Nephron (organoid): ENCODE measurements around the gene RPL29.

Source experiments
- H3K27ac Mint-ChIP-seq, 3 experiments: 2 replicates each; pipeline ENCODE4 v1.8.0; 2020; ENCODE audit warnings: mixed read lengths in 3 of 3, mild to moderate bottlenecking in 2 of 3, moderate library complexity in 1 of 3
- H3K27me3 Mint-ChIP-seq: 2 replicates; pipeline ENCODE4 v1.8.0; 2021; ENCODE audit warnings: low read depth, mild to moderate bottlenecking, moderate library complexity, mixed read lengths
- H3K36me3 Mint-ChIP-seq: 2 replicates; pipeline ENCODE4 v1.8.0; 2020; ENCODE audit warnings: low read depth, mixed read lengths
- H3K4me1 Mint-ChIP-seq: 2 replicates; pipeline ENCODE4 v1.8.0; 2020; ENCODE audit warnings: mixed read lengths
- H3K4me3 Mint-ChIP-seq, 3 experiments: 2 replicates each; pipeline ENCODE4 v1.8.0; 2020; ENCODE audit warnings: mild to moderate bottlenecking in 3 of 3, mixed read lengths in 3 of 3, moderate library complexity in 2 of 3
- H3K9me3 Mint-ChIP-seq: 2 replicates; pipeline ENCODE4 v1.8.0; 2020; ENCODE audit warnings: mixed read lengths
- TF ChIP-seq, protein P1 (sequence below), 3 experiments: fragments of 200-600 bp; sonication (generic); IDR thresholded peaks; one replicate each; pipeline ENCODE4 v1.5.0; 2021; ENCODE audit warnings: antibody characterized with exemption in 3 of 3; ENCODE audit not compliant: unreplicated experiment in 3 of 3

The RPL29 gene

DNA sequence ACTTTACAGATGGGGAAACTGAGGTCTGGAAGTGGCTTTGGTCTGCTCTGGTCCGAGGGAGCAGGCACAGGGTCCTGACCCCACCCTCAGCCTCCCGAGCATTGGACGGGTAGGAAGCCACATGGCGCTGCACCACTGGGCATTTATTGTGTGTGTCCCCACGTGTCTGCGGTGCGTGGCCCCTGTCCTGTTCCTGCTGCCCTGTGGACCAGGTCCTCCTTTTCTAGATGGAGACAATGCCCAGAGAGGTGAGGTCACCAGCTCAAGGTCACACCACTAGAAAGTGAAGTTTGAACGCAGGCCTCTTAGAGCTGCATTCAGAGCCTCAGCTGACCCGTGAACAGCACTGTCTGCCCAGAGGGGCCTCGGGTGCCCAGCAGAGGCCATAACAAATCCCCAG is 33.8 kb upstream of the RPL29 start:
- Mint-ChIP-seq H3K36me3 (no peaks in the 10 kb centered on the region), H3K4me1 (peaks cover 47% of the 10 kb centered on the region), H3K9me3 (no peaks in the 10 kb centered on the region), H3K4me3 (no peak overlapping the region), H3K27ac (no peak overlapping the region), H3K27me3 (peaks cover 7% of the 10 kb centered on the region)
- TF ChIP-seq, protein P1, sequence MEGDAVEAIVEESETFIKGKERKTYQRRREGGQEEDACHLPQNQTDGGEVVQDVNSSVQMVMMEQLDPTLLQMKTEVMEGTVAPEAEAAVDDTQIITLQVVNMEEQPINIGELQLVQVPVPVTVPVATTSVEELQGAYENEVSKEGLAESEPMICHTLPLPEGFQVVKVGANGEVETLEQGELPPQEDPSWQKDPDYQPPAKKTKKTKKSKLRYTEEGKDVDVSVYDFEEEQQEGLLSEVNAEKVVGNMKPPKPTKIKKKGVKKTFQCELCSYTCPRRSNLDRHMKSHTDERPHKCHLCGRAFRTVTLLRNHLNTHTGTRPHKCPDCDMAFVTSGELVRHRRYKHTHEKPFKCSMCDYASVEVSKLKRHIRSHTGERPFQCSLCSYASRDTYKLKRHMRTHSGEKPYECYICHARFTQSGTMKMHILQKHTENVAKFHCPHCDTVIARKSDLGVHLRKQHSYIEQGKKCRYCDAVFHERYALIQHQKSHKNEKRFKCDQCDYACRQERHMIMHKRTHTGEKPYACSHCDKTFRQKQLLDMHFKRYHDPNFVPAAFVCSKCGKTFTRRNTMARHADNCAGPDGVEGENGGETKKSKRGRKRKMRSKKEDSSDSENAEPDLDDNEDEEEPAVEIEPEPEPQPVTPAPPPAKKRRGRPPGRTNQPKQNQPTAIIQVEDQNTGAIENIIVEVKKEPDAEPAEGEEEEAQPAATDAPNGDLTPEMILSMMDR (IDR thresholded peaks at IDR 0.05; ENCODE audit: unreplicated experiment in 3 of 3) = no peak

DNA sequence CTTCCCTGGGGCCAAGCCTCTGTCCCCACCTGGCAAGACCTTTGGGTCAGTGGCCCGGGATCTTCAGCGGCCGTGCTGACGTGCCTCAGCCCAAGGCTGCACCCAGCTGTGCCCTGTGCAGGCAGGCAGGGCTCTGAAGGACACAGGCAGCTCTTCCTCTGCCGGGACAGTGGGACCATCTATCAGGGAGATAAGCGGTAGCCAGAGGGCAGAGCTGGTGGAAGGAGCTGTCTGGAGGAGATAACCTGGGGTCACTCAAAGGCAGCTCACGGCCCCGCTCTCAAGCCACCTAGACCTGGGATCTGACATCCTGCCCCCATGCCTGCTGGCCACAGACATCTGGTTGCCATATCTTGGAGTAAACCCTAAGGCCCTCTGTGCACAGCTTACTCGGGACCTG is 33.4 kb upstream of the RPL29 start:
- no peak overlapping the region for H3K27ac Mint-ChIP-seq
- H3K9me3 Mint-ChIP-seq = no peaks in the 10 kb centered on the region
- H3K27me3 Mint-ChIP-seq = peaks cover 7% of the 10 kb centered on the region
- H3K36me3 Mint-ChIP-seq = no peaks in the 10 kb centered on the region
- peaks cover 51% of the 10 kb centered on the region for H3K4me1 Mint-ChIP-seq
- H3K4me3 Mint-ChIP-seq = no peak overlapping the region
- TF ChIP-seq, protein P1 (IDR thresholded peaks at IDR 0.05; ENCODE audit: unreplicated experiment in 3 of 3) = no peak

DNA sequence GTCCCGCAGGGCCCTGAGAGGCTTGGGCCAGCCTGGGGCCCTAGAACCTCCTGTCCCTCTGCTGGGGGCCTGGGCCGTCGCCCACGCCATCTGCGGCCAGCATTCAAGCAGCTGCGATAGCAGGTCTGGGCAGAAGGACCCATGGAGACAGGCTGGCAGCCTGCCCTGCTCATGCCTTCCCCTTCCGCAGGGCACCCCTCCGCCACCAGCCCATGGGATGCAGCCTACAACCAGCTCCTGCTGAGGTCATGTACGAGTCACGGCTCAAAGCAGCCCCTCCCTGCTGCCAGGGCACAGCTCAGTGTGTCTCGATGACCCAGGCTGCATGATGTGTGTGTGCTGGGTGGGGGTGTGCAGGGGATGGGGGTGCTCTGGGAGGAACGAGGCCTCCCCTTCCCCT is 32.9 kb upstream of the RPL29 start:
- Mint-ChIP-seq H3K4me3 (no peak overlapping the region), H3K27ac (no peak overlapping the region), H3K9me3 (no peaks in the 10 kb centered on the region), H3K36me3 (no peaks in the 10 kb centered on the region), H3K4me1 (peaks cover 52% of the 10 kb centered on the region), H3K27me3 (peaks cover 7% of the 10 kb centered on the region)
- TF ChIP-seq, protein P1 (IDR thresholded peaks at IDR 0.05; ENCODE audit: unreplicated experiment in 3 of 3) = no peak

DNA sequence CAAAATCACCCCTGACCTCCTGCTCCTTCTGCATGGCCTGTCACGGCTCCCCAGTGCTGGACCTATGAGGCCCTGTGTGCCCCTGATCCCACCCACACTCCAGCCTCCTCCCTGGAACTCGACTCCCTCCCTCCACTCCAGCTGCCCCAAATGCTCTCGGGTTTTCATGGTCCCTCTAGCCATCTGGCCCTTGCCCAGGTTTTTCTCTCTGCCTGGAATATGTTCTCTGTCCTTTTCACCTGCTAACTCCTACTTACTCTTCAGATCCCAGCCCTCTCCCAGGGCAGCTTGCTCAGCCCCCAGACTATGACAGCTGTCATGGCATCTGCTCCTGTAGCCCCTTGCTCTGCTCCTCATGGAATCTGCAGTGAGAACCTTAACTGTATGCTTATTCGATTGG is 30.3 kb upstream of the RPL29 start:
- Mint-ChIP-seq H3K27me3 (peaks cover 4% of the 10 kb centered on the region), H3K27ac (peak overlapping the region; percentile 47 to 72 (median 68)), H3K4me1 (peaks cover 60% of the 10 kb centered on the region), H3K4me3 (peak overlapping the region in 2 of 3 experiments; percentile 2 to 25), H3K9me3 (no peaks in the 10 kb centered on the region), H3K36me3 (no peaks in the 10 kb centered on the region)
- TF ChIP-seq, protein P1 (IDR thresholded peaks at IDR 0.05; ENCODE audit: unreplicated experiment in 3 of 3) = no peak

DNA sequence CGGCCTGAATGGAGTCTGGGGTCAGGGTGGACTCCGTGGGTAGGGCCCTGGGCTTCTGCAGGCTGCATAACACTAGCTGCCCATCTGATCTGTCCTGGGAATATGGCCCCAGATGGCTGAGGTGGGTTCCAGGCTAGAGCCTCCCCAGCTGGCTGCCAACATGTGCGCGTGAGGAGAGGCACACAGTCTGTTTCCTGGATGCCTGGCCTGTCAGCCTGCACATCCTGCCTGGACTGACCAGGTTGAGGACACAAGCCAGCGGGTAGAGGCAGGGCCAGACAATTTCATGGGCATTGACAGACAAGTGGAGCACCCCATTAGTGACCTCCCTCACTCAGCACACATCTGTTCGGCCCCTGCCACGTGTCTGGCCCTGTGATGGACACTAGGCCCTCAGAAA is 29.8 kb upstream of the RPL29 start:
- H3K4me1 Mint-ChIP-seq = peaks cover 63% of the 10 kb centered on the region
- H3K4me3 Mint-ChIP-seq = no peak overlapping the region
- peak overlapping the region in 2 of 3 experiments; percentile 47 to 68 for H3K27ac Mint-ChIP-seq
- TF ChIP-seq, protein P1 (IDR thresholded peaks at IDR 0.05; ENCODE audit: unreplicated experiment in 3 of 3) = no peak
- no peaks in the 10 kb centered on the region for H3K36me3 Mint-ChIP-seq
- H3K9me3 Mint-ChIP-seq = no peaks in the 10 kb centered on the region
- peaks cover 4% of the 10 kb centered on the region for H3K27me3 Mint-ChIP-seq

DNA sequence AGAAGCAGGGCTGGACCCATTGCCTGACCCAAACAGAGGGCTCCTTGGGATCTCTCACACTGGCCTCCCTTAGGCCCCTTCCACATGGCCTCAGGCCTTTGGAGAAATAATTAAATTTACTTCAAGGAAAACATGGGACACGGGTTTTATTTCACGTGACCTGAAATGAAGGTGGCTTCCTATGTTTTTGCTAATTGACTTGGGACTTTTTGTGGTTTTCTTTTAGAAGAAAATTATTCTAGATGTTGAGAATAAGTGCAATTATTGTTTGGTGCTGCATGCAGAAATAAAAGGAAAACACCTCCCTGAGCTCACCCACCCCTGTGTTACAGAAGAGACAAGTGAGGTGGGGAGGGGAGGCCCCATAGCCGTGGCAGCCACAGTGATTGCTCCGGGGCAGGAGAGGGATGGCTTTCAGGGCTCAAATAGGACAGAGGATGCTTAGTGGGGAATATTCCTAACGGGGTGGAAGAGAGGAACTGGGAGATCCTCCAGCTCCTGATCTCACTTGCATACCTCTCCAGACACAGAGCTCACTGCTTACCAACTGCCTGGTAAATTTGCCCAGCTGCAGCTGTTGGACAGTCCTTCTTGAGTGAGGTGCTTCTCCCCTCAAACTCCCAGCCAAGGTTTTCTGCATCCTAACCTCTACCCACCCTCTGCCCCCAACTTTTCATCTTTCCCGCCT is 29.2 kb upstream of the RPL29 start:
- TF ChIP-seq, protein P1 (IDR thresholded peaks at IDR 0.05; ENCODE audit: unreplicated experiment in 3 of 3) = no peak
- Mint-ChIP-seq H3K9me3 (no peaks in the 10 kb centered on the region), H3K4me3 (no peak overlapping the region), H3K36me3 (no peaks in the 10 kb centered on the region), H3K4me1 (peaks cover 60% of the 10 kb centered on the region), H3K27me3 (no peaks in the 10 kb centered on the region), H3K27ac (peak overlapping the region in 2 of 3 experiments; percentile 54 to 62)
